Activated naive CD8-positive, alpha-beta T cell (primary cell): ENCODE measurements around the gene TMED8.
"Not testable (repeated sequence)": the region's sequence is repeated elsewhere in the genome, so short reads cannot be mapped to it uniquely, and the experiment has no call there.

Source experiments
- H3K27ac Mint-ChIP-seq: one replicate; pipeline ENCODE4 v1.8.0; 2021; ENCODE audit warnings: mixed read lengths
- H3K27me3 Mint-ChIP-seq: one replicate; pipeline ENCODE4 v1.8.0; 2021; ENCODE audit warnings: mixed read lengths
- H3K36me3 Mint-ChIP-seq: one replicate; pipeline ENCODE4 v1.8.0; 2021; ENCODE audit warnings: mixed read lengths
- H3K4me1 Mint-ChIP-seq: one replicate; pipeline ENCODE4 v1.8.0; 2021; ENCODE audit warnings: low read depth, mixed read lengths
- H3K4me3 Mint-ChIP-seq: one replicate; pipeline ENCODE4 v1.8.0; 2021; ENCODE audit warnings: mild to moderate bottlenecking, mixed read lengths
- H3K9me3 Mint-ChIP-seq: one replicate; pipeline ENCODE4 v1.8.0; 2021; ENCODE audit warnings: low read depth, mixed read lengths

The TMED8 gene

DNA sequence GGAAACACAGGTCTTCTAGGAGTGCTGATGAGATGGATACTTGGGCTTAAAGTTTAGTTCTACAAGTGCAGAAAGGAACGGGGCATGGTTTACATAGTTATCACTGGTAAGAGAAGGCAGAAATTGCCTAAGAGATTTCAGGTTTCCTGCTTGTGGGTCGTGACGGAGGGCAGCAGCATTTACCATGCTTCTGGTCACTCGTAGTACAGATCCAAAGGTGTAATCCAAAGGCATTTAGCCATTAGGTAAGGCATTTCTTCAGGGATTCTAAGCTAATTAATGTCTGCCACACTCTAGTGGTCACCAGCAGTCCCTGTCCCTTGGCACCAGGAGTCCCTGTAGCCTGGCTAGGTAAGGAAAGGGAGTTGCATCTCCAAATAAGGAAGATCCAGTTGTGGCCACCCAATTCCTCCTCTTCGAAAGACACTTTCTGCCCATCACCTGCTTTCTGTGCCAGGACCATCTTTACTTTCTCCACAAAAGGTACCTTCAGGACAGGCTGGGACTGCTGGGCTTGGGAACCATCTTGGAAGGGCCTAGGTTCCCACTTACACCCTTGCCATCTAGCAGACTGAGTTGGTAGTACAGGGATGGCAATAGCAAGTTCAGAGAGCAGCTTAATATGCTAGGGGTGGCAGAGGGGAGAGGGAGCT is 54.5 kb downstream of the TMED8 start:
- Mint-ChIP-seq H3K27me3 (no peaks in the 10 kb centered on the region), H3K4me3 (peak overlapping the region; percentile 96), H3K4me1 (peaks cover 16% of the 10 kb centered on the region), H3K36me3 (no peaks in the 10 kb centered on the region), H3K9me3 (no peaks in the 10 kb centered on the region), H3K27ac (peak overlapping the region; percentile 99)

- Mint-ChIP-seq H3K27me3 (no peaks in the 10 kb centered on the region), H3K4me1 (peaks cover 16% of the 10 kb centered on the region), H3K9me3 (no peaks in the 10 kb centered on the region), H3K4me3 (peak within 1 kb of the TSS; percentile 96), H3K36me3 (no peaks in the 10 kb centered on the region), H3K27ac (peak within 1 kb of the TSS; percentile 99)
These were observed 56.5 kb downstream of the TMED8 start, which contains the start of gene POMT2 for GRCh38 chr14:77320238-77320935. Gene POMT2 (minus strand): TSS chr14:77320883. CDS start chr14:77320681, 202 bp downstream.

DNA sequence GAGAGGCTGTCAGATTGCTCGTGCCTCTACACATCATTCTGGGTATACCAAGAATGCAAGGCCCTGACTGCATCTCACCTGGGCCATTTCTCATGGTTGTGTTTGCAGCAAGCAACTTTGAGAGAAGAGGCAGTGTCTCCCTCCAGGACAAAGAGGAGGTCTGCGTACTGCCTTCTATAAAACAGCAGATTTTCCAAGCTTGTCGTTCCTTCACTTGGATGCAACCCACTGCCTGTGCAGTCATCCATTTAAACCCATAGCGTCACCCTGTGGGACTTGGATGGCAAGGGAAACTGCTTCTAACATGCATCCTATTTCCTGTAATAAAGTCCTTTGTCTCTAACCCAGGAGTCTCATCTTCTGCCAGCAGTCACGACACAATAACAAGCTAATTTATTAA is 57.5 kb downstream of the TMED8 start:
- Mint-ChIP-seq H3K36me3 (no peaks in the 10 kb centered on the region), H3K27me3 (no peaks in the 10 kb centered on the region), H3K4me1 (peaks cover 16% of the 10 kb centered on the region), H3K27ac (peak overlapping the region; percentile 1), H3K9me3 (no peaks in the 10 kb centered on the region), H3K4me3 (peak overlapping the region; percentile 84)

DNA sequence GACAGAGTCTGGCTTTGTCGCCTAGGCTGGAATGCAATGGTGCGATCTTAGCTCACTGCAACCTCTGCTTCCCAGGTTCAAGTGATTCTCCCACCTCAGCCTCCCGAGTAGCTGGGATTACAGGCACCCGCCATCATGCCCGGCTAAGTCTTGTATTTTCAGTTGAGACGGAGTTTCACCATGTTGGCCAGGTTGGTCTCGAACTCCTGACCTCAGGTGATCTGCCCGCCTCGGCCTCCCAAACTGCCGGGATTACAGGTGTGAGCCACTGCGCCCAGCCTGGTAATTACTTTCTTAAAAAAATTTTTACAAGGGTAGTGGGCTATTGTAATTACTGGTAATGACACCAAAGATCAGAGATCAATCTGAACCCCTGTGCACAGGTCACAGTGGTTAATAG is 58.1 kb downstream of the TMED8 start:
- not testable (repeated sequence) for H3K4me3 Mint-ChIP-seq, H3K36me3 Mint-ChIP-seq, H3K27me3 Mint-ChIP-seq, H3K9me3 Mint-ChIP-seq, H3K27ac Mint-ChIP-seq
- H3K4me1 Mint-ChIP-seq, result peaks cover 16% of the 10 kb centered on the region

- H3K4me3 Mint-ChIP-seq, result no peak overlapping the region
These were observed 58.8 kb downstream of the TMED8 start for GRCh38 chr14:77318006-77318553.

GRCh38 chr14:77316872-77317301 is 60.0 kb downstream of the TMED8 start:
- H3K36me3 Mint-ChIP-seq, result no peaks in the 10 kb centered on the region
- no peak overlapping the region for H3K4me3 Mint-ChIP-seq
- no peak overlapping the region for H3K27ac Mint-ChIP-seq
- no peaks in the 10 kb centered on the region for H3K27me3 Mint-ChIP-seq
- H3K4me1 Mint-ChIP-seq, result peaks cover 10% of the 10 kb centered on the region
- H3K9me3 Mint-ChIP-seq, result no peaks in the 10 kb centered on the region

More at GRCh38 chr14:77318006-77318553, 58.8 kb downstream of the TMED8 start:
- Mint-ChIP-seq H3K36me3 (no peaks in the 10 kb centered on the region), H3K4me1 (peaks cover 16% of the 10 kb centered on the region), H3K9me3 (no peaks in the 10 kb centered on the region), H3K27ac (no peak overlapping the region), H3K27me3 (no peaks in the 10 kb centered on the region)

DNA sequence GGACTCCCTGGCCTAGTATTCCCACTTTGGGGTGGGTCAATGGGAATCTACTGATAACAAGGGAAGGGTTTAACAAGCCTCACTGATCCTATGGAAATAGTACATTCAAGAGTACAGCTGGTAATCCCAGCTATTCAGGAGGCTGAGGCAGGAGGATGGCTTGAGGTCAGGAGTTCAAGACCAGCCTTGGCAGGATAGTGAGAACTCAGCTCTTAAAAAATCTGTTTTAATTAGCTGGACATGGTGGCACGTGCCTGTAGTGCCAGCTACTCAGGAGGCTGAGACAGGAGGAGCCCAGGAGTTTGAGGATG is 60.7 kb downstream of the TMED8 start:
- H3K4me3 Mint-ChIP-seq, result no peak overlapping the region
- peaks cover 8% of the 10 kb centered on the region for H3K4me1 Mint-ChIP-seq
- no peak overlapping the region for H3K27ac Mint-ChIP-seq
- no peaks in the 10 kb centered on the region for H3K9me3 Mint-ChIP-seq
- peaks cover 2% of the 10 kb centered on the region for H3K36me3 Mint-ChIP-seq
- H3K27me3 Mint-ChIP-seq, result no peaks in the 10 kb centered on the region

GRCh38 chr14:77314539-77315457 is 62.1 kb downstream of the TMED8 start:
- H3K9me3 Mint-ChIP-seq, result no peaks in the 10 kb centered on the region

GRCh38 chr14:77314043-77314442 is 62.9 kb downstream of the TMED8 start:
- Mint-ChIP-seq H3K36me3 (peaks cover 4% of the 10 kb centered on the region), H3K27me3 (no peaks in the 10 kb centered on the region), H3K4me3 (no peak overlapping the region), H3K4me1 (no peaks in the 10 kb centered on the region), H3K9me3 (no peaks in the 10 kb centered on the region), H3K27ac (no peak overlapping the region)

More at GRCh38 chr14:77314539-77315457, 62.1 kb downstream of the TMED8 start:
- Mint-ChIP-seq H3K27ac (no peak overlapping the region), H3K27me3 (no peaks in the 10 kb centered on the region), H3K4me1 (peaks cover 4% of the 10 kb centered on the region), H3K4me3 (no peak overlapping the region), H3K36me3 (peaks cover 4% of the 10 kb centered on the region)

DNA sequence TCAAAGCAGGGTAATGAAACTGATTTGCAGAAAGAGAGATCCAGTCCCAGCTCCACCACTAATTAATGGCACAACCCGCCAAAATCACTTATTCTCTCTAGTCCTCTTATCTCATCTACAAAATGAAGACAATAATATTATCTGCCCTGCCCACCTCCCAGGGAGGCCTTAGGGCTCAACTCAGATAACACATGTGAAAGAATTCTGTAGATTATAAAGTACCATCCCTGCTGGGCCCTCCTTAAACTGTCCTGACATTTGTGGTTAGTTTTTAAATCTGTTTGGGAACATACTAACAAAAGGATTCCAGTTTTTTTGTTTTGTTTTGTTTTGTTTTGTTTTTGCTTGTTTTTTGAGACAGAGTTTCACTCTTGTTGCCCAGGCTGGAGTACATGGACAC is 63.5 kb downstream of the TMED8 start:
- no peaks in the 10 kb centered on the region for H3K9me3 Mint-ChIP-seq
- no peak overlapping the region for H3K27ac Mint-ChIP-seq
- H3K4me3 Mint-ChIP-seq, result no peak overlapping the region
- no peaks in the 10 kb centered on the region for H3K27me3 Mint-ChIP-seq
- peaks cover 4% of the 10 kb centered on the region for H3K36me3 Mint-ChIP-seq
- no peaks in the 10 kb centered on the region for H3K4me1 Mint-ChIP-seq

DNA sequence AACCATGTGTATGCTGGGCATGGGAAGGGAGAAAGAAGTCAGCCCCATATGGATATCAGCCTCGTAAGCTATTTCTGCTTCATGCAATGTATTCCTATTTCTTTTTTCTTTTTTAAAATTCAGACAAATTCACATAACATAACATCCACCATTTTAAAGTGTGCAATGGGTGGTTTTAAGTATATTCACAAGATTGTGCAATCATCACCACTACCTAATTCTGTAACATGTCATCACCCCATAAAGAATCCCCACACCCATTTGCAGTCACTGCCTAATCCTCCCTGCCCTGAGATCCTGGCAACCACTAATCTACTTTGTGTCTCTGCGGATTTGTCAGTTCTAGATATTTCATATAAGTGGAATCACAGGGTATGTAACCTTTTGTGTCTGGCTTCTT is 65.7 kb downstream of the TMED8 start:
- H3K4me3 Mint-ChIP-seq, result no peak overlapping the region
- no peaks in the 10 kb centered on the region for H3K4me1 Mint-ChIP-seq
- H3K27ac Mint-ChIP-seq, result no peak overlapping the region
- H3K27me3 Mint-ChIP-seq, result no peaks in the 10 kb centered on the region
- H3K36me3 Mint-ChIP-seq, result peaks cover 4% of the 10 kb centered on the region
- H3K9me3 Mint-ChIP-seq, result no peaks in the 10 kb centered on the region

DNA sequence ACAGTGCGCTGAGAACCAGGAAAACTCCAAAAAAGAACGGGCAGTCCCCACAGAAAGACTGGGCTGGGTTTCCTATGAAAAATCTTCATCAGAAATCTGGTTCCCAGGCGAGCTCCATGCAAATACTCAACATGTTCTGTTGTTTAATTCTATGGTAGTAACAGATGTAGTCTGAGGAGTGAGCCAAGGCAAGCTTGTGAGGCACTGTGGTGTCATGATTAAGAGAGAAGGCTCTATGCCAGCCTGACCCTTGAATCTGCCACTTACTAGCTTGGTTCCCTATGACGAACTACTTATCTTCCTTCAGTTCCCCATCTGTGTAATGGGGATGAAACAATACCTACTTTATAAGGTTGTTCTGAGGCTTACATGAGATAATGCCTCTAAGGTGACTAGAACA is 66.9 kb downstream of the TMED8 start:
- no peaks in the 10 kb centered on the region for H3K9me3 Mint-ChIP-seq
- H3K36me3 Mint-ChIP-seq, result peaks cover 4% of the 10 kb centered on the region
- H3K4me3 Mint-ChIP-seq, result no peak overlapping the region
- H3K27me3 Mint-ChIP-seq, result no peaks in the 10 kb centered on the region
- no peaks in the 10 kb centered on the region for H3K4me1 Mint-ChIP-seq
- H3K27ac Mint-ChIP-seq, result no peak overlapping the region

DNA sequence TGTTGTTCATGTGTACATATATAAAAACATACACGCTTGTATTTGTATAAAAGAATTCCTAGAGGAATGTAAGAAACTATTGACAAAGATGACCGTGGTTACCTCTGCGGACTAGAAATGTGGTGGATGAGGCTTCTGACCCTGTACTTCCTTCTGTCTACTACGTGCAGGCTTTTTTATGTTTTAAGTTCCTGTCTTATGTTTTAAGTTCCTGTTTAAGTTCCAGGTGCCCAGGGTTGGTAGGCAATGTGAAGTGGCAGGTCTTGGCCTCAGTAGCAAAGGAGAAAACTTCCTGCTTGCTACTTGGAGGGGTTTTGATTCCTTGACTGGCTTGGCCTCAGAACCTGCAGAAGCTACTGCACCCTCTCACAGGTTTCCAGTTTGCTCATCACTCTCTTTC is 67.8 kb downstream of the TMED8 start:
- Mint-ChIP-seq H3K27ac (no peak overlapping the region), H3K4me3 (no peak overlapping the region), H3K27me3 (no peaks in the 10 kb centered on the region), H3K4me1 (no peaks in the 10 kb centered on the region), H3K36me3 (peaks cover 4% of the 10 kb centered on the region), H3K9me3 (no peaks in the 10 kb centered on the region)

GRCh38 chr14:77306851-77307496 is 69.9 kb downstream of the TMED8 start:
- H3K4me3 Mint-ChIP-seq, result no peak overlapping the region
- peaks cover 12% of the 10 kb centered on the region for H3K4me1 Mint-ChIP-seq
- no peak overlapping the region for H3K27ac Mint-ChIP-seq
- H3K36me3 Mint-ChIP-seq, result peaks cover 9% of the 10 kb centered on the region
- no peaks in the 10 kb centered on the region for H3K9me3 Mint-ChIP-seq
- no peaks in the 10 kb centered on the region for H3K27me3 Mint-ChIP-seq
